Fibroblast of skin of back (primary cell): ENCODE data around the gene SUGT1.
A peak's percentile ranks its signal among the peaks of the same experiment; 100 is the strongest.
"Not testable (repeated sequence)": the region's sequence is repeated elsewhere in the genome, so short reads cannot be mapped to it uniquely, and the experiment has no call there.

Source experiments
- DNase-seq: peaks from one replicate; pipeline ENCODE4 v3.0.0-alpha.2; 2013

SUGT1 gene

DNA sequence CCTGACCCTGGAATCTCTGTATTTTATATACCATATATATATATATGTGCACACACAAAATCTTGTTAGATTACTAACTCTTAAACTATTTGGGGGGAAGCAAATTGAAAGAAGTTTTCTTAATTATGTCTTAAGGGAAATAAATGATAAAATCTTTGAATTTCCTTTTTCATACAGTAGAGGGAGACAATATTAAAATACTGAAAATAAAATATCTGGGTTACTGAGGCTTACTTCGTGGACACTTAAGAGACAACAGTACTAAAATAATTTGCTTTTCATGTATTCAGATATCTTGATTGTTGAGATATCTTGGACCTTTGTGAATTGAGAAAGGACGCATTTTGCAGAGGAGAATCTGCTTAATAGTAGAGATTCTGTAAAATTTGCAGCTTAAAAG lies 17.0 kb downstream of the SUGT1 start:
- DNase-seq, result no peak

DNA sequence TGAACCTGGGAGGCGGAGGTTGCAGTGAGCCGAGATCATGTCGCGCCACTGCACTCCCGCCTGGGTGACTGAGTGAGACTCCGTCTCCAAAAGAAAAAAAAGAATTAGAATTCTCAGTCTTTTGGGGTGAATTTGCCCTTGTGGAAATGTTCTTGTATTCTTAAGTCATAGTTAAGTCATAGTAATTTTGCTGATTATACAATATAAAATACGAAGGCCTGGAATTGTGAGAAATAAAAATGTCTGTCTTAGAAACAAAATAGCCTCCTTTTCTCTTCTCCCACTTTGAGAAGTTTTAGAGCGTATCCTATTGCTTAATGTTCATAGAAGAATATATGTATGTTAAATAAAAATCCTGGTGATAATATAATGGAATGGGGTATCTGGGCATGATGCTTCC lies 18.1 kb downstream of the SUGT1 start:
- no peak for DNase-seq

- no peak for DNase-seq
These were observed 20.8 kb downstream of the SUGT1 start for GRCh38 chr13:52673465-52673864.

DNA sequence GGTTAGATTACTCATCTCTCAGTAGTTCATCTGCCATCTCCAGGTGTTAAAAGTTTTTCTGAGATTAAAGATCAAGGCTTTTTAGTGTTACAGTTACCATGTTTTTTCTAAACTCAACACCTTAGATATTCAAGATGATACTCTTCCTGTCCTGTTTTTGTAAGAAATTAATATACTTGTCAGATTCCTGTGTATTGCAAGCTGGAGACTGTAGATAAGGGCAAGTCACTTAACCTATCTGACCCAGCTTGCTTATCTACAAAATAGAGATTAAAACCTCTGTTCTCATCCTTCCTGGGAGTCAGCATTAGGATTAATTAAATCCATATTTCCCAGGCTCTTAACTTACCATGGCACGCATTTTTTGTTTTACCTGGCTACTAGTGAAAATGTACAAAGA lies 25.2 kb downstream of the SUGT1 start:
- no peak for DNase-seq

DNA sequence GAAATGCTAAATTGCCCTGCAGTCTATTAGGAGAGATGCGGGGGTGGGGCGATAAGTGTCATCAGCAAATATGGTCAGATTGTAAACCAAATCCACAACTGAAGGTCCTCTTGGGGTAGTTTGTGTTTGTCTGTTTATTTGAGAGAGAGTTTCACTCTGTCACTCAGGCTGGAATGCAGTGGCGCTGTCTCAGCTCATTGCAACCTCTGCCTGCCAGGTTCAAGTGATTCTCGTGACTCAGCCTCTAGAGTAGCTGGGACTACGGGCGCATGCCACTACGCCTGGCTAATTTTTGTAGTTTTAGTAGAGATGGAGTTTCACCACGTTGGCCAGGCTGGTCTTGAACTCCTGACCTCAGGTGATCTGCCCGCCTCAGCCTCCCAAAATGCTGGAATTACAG lies 33.2 kb downstream of the SUGT1 start:
- DNase-seq, result not testable (repeated sequence)

- peak; percentile 18 for DNase-seq
These were observed 33.7 kb downstream of the SUGT1 start for GRCh38 chr13:52686376-52686775.

DNA sequence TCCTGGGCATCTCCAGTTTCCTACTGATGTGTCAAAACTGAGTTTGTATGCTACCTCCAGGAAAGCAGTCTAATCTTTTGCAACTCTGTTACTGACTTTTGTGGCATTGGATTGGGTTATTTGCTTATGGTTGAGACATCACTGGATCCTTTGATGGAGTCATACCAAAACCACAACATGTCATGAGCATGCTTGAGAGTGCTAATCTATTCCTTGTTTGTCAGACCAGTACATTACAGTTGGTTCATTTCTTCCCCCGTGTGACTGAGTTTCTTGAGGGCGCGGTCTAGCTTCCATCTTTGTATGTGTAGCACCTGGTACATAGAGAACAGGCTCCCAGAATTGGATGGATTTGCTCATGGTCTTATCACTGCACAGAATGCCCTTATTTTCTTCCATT lies 43.2 kb downstream of the SUGT1 start:
- peak; percentile 2 for DNase-seq

DNA sequence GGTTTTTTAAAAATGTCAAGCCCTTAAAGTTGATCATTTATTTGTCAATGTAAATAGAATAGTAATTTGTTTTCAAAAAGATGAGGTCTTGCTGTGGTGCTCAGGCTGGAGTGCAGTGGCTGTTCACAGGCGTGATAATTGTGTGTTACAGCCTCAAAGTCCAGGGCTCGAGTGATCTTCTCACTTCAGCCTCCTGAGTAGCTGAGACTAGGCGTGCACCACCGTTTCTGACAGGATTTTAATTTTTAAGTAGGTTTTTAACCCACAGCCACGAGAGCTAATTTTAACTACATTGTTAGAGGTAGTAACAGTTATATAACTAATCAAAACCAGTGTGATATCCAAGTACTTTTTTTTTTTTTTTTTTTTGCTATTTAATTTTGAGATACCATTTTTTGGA lies 43.9 kb downstream of the SUGT1 start:
- no peak for DNase-seq

DNA sequence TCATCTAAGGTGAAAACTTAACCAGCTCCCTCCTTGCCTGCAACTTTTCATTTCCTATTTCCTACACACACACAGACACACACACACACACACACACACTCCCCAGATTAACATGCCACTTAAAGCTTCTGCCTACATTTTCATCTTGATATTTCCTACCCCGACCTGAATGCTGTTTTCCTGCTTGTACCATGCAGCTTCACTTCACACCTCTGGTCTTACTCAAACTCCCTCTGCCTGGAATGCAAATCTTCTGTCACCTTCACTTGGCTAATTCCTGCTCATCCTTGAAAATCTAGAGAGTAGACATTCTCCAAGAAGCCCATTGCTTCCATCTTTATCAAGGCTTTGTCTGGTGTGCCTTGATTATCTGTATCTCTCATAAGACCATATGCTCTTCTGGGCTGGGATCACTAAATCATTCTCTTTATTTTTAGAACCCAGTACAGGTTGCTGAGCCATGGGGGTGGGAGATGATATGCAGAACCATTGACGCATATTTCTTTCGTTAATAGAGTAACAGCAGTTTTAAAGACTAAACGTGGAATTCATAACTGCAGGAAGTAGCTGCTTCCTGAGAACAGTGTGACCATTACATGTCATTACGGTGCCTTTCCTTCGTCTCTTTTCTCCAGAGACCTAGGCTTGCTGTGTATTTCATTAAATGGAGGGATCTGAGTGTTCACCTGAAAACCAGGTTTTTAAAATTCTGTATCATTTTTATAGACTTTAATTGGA lies 49.3 kb downstream of the SUGT1 start:
- DNase-seq, result no peak

DNA sequence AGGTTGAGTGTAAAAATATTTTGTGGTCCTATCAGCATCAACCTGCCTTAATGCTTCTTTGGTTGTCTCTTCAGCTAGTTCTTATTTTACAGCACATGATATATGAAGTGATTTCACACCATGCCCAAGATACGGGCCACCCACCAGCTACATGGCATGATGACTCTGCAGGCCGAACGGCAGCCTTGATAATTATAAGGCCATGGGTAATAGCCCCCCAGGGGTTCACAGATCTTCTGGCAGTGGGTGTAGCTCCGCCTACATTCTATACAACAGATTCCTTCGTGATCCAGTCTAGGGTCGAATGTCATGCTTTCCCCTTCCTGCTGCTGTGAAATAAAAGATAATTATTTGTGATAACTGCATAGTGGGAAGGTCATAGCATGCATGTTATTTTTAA lies 50.8 kb downstream of the SUGT1 start:
- no peak for DNase-seq

DNA sequence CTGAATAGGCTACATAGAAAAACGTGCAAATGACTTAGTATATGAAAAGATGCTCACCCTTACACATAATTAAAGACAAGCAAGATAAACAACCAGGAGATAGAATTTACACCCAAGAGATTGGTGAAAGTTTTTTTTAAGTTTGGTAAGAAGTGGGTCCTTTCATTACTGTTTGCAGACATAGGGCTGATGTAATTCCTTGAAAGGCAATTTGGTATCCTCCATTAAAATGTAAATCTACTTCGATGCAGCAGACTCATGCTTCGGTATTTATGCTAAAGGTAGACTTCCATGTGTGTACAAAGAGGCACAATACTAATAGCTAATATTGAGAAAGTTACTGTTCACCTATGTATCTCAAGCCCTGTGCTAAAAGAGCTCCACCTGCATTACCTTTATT lies 53.4 kb downstream of the SUGT1 start:
- no peak for DNase-seq

DNA sequence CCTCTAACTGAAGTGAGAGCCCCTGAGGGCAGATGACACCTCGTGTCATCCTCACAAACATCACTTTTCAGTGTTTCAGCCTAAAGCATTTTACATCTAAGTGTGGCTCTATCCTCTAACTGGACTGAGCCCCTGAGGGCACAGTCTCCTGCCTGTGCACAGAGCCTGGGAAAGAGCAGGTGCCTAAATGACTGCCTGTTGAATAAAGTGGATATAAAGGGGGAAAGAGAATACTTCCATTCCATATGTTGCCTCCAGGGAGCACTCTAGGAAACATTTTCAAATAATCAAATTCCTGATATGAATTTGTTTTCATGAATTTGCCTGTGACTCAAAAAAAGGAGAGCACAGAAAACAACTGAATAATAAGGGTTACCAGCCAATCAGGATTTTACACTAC lies 54.7 kb downstream of the SUGT1 start:
- DNase-seq, result no peak

GRCh38 chr13:52708266-52708665 lies 55.6 kb downstream of the SUGT1 start:
- not testable (repeated sequence) for DNase-seq

DNA sequence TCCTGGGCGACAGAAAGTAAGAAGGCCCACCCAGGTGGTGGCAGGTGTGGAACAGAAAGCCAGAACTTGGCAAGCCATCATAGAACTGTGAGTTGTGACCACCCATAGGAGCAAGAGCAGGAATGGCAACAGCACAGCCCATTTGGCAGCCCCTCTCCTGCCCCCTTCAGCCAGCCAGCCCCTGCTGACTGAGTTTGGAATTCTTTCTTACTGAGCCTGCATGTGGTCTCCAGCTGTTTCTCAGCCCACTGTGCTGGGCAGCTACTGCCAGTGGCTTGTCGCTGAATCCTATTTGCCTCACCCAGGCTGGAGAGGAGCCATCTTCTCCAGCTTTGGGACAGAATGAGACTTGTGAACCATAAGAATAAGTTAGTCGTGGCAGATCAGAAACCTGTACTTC lies 58.6 kb downstream of the SUGT1 start:
- DNase-seq, result no peak

- no peak for DNase-seq
These were observed 59.7 kb downstream of the SUGT1 start for GRCh38 chr13:52712385-52712784.

DNA sequence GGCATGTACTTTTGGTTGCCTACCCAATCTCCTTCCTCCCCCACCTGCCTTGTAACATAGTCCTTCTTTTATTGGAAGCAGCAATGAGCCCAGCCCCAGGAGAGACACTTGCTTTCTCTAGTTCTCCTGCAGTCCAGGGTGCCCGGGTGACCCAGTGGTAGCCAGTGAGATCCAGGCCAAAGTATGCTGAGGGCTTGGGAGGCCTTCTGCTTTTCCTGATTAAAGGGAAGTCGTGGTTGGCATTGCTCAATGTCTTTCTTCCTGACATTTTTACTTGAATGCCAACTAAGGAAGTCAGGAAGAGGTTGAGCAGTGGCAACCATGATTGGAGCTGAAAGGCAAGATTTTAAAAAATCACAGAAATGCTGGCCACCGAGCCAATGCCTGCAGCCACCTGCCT lies 61.3 kb downstream of the SUGT1 start:
- no peak for DNase-seq

DNA sequence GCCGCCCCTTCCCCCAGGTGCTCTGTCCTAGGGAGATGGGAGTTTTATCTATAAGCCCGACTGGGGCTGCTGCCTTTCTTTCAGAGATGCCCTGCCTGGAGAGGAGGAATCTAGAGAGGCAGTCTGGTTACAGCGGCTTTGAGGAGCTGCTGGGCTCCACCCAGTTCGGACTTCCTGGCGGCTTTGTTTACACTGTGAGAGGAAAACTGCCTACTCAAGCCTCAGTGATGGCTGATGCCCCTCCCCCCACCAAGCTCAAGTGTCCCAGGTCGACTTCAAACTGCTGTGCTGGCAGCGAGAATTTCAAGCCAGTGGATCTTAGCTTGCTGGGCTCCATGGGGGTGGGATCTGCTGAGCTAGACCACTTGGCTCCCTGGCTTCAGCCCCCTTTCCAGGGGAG lies 68.3 kb downstream of the SUGT1 start:
- not testable (repeated sequence) for DNase-seq

DNA sequence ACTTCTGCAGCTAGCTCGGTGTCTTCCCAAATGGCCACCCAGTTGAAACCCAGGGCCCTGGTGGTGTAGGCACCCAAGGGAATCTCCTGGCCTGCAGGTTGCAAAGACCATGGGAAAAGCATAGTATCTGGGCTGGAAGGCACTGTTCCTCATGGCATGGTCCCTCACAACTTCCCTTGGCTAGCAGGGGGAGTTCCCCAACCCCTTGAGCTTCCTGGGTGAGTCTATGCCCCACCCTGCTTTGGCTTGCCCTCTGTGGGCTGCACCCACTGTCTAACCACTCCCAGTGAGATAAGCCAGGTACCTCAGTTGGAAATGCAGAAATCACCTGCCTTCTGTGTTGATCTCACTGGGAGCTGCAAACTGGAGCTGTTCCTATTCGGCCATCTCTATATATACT lies 68.7 kb downstream of the SUGT1 start:
- not testable (repeated sequence) for DNase-seq

- DNase-seq, result no peak
These were observed 70.5 kb downstream of the SUGT1 start for GRCh38 chr13:52723181-52723580.

- DNase-seq, result no peak
These were observed 72.7 kb downstream of the SUGT1 start for GRCh38 chr13:52725302-52725701.

DNA sequence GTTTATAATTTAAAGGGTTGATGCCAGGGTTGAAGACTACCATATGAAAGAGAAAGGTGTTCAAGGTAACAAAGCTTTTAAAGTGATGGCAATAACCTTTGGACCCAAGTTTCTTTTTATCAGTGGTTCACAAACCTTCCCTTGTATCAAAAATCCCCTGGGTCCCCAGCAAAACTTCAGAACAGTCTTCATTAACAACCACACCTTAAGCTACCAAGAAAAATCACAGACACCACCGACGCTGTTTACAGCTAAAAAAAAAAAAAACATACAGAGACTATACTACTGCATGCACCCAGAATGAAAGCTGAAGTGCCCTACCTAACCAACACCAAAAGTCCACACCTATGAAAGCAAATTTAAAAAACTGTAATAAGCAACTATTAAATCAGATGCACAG lies 73.6 kb downstream of the SUGT1 start:
- no peak for DNase-seq

DNA sequence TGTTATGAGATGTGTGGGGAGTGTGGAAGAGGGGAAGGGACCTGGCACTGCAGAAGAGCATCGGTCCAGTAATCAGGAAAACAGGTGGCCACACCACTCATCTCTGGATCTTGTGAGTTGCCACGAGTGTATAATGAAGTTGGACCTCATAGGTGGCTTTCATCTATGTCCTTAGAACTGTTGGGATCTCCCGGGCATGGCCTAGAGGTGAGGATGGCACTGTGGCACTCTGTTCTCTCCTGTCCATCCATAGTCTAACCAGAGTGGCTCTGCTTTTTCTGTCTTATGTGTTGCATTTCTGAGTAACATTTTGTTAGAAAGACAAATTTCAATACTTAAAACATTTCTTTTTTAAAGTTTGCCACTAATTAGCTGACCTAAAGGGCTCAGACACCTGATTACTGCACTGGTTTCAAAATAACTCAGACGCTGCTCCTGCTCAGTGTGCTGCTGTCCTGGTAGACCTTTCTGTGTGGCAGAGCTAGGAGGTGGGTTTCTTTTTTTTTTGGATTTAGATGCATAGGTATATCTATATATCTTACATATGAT lies 81.5 kb downstream of the SUGT1 start:
- no peak for DNase-seq

DNA sequence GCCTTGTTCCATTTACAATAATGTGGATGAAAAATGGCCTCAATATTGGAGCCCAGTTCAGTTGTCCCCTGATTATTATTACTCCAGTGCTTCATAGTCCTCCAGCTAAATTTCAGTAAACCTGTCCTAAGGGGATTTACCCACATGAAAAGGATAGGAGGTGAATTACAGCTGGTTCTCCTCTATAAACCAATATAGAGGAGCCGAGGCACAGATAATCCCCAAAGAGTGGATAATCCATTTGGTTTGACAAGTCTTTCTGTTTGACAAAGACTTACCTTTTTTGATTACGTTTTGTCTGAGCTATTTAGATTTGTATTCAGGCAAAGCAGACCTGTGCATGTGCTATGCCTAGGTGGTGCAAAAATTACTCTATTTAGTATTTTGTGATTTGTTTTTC lies 84.3 kb downstream of the SUGT1 start:
- no peak for DNase-seq

- no peak for DNase-seq
These were observed 84.8 kb downstream of the SUGT1 start for GRCh38 chr13:52737451-52737850.

GRCh38 chr13:52737965-52738364 lies 85.3 kb downstream of the SUGT1 start:
- no peak for DNase-seq
